ENCODE results near the gene EAF1.

EAF1 gene

DNA sequence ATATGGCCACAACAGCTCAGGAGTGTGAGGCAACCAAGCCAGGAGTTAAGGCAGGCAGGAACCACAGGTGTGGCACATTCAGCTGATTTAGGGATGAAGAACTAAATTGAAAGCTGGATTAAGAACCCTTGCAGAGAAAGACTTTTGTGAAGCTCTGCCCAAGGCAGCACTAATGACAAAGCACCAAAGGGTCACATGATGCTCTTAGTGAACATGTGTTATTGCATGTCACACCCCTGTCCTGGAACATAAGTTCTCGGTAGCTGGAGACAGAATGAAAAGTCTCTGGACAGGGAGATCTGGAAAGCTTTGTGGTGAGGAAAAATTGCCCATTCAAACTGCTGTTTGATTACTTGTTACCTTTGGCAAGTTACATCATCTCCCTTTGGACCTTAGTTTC is 3.2 kb downstream of the EAF1 start:
- no peak for DNase-seq (ENCODE audit: low read depth)
- H3K4me3 ChIP-seq (ENCODE audit: low read depth, low read length): no peak overlapping the region
- TF ChIP-seq, protein P1, sequence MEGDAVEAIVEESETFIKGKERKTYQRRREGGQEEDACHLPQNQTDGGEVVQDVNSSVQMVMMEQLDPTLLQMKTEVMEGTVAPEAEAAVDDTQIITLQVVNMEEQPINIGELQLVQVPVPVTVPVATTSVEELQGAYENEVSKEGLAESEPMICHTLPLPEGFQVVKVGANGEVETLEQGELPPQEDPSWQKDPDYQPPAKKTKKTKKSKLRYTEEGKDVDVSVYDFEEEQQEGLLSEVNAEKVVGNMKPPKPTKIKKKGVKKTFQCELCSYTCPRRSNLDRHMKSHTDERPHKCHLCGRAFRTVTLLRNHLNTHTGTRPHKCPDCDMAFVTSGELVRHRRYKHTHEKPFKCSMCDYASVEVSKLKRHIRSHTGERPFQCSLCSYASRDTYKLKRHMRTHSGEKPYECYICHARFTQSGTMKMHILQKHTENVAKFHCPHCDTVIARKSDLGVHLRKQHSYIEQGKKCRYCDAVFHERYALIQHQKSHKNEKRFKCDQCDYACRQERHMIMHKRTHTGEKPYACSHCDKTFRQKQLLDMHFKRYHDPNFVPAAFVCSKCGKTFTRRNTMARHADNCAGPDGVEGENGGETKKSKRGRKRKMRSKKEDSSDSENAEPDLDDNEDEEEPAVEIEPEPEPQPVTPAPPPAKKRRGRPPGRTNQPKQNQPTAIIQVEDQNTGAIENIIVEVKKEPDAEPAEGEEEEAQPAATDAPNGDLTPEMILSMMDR (IDR thresholded peaks at IDR 0.05; ENCODE audit: control insufficient read depth, extremely low read depth, insufficient read depth): no peak

DNA sequence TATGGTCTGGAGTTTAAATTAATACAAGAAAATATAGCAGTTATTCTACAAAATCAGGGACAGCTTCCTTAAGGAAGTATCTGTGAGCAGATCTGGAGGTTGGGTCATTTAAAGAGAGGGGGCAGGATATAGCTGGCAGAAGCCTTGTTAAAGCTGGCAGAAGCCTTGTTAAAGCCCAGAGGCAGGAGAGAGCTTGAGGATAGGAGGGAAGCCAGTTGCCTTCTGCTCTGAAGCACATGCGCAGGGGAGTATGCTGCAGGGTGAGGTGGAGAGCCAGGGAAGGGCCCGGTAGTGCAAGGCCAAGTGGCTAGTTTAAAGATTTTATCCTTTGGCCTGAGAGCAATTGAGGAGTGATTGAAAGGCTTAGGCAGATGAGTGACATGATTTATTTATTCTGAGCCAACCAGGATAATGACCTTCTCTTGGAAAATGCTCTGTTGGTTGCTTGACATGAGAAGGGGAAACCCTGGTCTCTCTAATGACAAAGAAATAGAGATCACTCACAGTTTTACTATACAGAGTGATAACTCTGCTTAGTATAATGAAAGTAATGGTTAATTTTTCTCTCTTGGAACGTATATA is 3.9 kb downstream of the EAF1 start:
- TF ChIP-seq, protein P1 (IDR thresholded peaks at IDR 0.05; ENCODE audit: control insufficient read depth, extremely low read depth, insufficient read depth): no peak

DNA sequence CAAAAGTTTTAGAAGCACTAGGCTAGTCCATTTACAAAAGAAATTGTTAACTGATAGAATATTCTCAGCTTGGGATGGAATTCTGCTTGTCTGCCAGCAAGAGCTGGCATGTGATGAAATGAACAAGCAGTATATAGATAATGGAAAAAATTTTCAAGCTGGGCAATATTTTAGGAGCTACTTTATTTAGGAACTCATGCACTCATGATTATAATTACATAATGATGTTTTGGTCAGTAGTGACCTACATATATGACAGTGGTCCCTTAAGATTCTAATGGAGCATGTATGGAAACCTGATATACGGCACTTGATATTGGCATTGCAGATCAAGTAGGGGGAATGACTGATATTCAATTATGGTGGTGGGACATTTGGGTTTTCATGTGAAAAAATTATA is 6.1 kb downstream of the EAF1 start:
- H3K4me3 ChIP-seq (ENCODE audit: low read depth, low read length): no peak overlapping the region
- TF ChIP-seq, protein P1 (IDR thresholded peaks at IDR 0.05; ENCODE audit: control insufficient read depth, extremely low read depth, insufficient read depth): no peak
- no peak for DNase-seq (ENCODE audit: low read depth)

More for the DNA sequence above, 3.9 kb downstream of the EAF1 start:
- DNase-seq (ENCODE audit: low read depth): peak; percentile 3
- no peak overlapping the region for H3K4me3 ChIP-seq (ENCODE audit: low read depth, low read length)

DNA sequence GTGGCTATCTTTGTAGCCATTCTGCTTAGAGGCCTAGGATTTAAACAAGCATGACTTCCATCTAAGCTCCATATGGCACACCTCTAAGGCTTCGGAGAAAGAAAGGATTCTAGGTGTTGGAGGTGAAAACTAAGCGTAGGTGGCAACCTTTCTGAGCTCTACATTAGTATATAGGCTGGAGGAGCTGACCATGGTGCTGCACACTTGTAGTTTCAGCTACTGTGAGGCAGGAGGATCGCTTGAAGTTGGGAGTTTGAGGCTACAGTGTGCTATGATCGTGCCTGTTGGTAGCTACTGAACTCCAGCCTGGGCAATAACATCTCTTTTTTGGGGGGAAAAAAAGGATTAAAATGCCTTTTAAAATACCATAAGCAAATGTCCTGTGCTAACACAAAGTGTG is 7.4 kb downstream of the EAF1 start:
- TF ChIP-seq, protein P1 (IDR thresholded peaks at IDR 0.05; ENCODE audit: control insufficient read depth, extremely low read depth, insufficient read depth): no peak
- no peak for DNase-seq (ENCODE audit: low read depth)
- no peak overlapping the region for H3K4me3 ChIP-seq (ENCODE audit: low read depth, low read length)

DNA sequence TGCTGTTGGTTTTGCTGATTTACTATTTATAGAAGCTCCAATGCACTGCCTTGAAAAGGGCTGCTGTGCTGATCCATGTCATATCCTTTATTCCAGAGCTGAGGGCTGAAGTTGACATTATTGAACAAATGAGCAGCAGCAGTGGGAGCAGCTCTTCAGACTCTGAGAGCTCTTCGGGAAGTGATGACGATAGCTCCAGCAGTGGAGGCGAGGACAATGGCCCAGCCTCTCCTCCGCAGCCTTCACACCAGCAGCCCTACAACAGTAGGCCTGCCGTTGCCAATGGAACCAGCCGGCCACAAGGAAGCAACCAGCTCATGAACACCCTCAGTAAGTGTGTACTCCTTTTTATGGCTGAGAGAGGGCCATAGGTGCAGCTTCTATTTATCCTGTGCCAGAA is 8.8 kb downstream of the EAF1 start:
- TF ChIP-seq, protein P1 (IDR thresholded peaks at IDR 0.05; ENCODE audit: control insufficient read depth, extremely low read depth, insufficient read depth): no peak
- DNase-seq (ENCODE audit: low read depth): no peak
- no peak overlapping the region for H3K4me3 ChIP-seq (ENCODE audit: low read depth, low read length)

DNA sequence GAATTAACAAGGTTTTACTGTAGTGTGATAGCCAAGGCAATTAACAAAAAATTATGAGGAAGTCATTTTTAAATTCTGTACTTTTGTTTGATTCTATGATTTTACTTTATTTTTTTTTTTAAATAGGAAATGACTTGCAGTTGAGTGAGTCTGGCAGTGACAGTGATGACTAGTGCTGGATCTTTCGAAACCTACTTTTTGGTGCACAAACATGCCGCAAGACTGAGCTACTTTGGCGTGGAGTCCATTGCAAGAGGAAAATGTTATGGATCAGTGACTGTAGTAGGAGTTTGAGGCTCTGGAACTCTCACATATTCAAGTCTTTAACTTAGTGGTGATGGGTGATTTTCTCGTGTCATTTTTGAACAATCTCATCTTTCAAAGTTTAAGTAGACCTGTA is 11.6 kb downstream of the EAF1 start:
- no peak overlapping the region for H3K4me3 ChIP-seq (ENCODE audit: low read depth, low read length)
- TF ChIP-seq, protein P1 (IDR thresholded peaks at IDR 0.05; ENCODE audit: control insufficient read depth, extremely low read depth, insufficient read depth): no peak
- no peak for DNase-seq (ENCODE audit: low read depth)

DNA sequence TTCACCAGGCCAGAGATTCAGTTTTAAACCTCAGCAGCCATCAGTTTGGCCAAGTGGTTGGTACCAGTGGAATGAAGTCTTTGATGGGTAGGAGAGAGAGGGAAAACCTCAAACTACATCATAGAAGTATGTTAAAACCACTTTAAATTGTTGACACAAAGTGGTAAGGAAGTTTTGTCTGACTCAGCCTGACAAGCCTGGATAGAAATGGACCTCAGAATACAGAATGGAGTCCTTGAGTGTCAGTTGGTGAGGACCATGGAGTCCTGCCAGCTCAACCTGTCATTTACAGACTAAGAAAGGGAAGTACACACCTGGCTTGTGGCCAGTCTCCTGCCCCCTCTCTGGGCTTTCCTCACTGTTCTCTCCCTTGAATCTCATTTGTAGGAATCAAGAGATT is 12.1 kb downstream of the EAF1 start:
- TF ChIP-seq, protein P1 (IDR thresholded peaks at IDR 0.05; ENCODE audit: control insufficient read depth, extremely low read depth, insufficient read depth): no peak
- no peak overlapping the region for H3K4me3 ChIP-seq (ENCODE audit: low read depth, low read length)
- no peak for DNase-seq (ENCODE audit: low read depth)

Data from LNCaP clone FGC (cell line).